ENCODE data around the gene ASPM. TPM values are rescaled to one million over a fixed set of nuclear protein-coding genes. Genes with fewer than 3 reads are reported as not detected.

Gene ASPM
- total RNA-seq, 1 donor from 2014 or later, result 3.9 TPM

DNA sequence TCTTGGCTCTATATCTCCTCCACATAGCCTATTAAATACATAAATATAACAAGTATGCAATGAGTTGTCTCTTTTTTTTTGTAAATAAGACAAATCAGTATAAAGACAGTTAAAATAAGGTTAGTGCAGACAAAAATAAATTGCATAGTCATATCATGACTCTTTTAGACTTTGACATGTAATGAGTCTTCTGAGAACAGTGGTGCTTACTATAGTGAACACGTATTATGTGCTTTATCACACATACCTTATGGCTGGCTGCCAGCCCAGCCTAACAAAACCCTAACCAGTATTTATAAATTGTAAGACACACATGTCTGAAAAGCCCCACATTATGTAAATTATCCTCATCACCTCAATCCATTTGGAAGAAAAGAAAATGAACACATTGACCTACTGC is 50.3 kb downstream of the ASPM start:
- Mint-ChIP-seq H3K36me3 (ENCODE audit: low read depth, unreplicated experiment) (no peaks in the 10 kb centered on the region), H3K27me3 (ENCODE audit: low read depth, unreplicated experiment) (no peaks in the 10 kb centered on the region), H3K4me3 (ENCODE audit: unreplicated experiment) (no peak overlapping the region), H3K27ac (ENCODE audit: unreplicated experiment) (no peak overlapping the region), H3K4me1 (ENCODE audit: low read depth, unreplicated experiment) (no peaks in the 10 kb centered on the region), H3K9me3 (ENCODE audit: unreplicated experiment) (no peaks in the 10 kb centered on the region)
- Histone ChIP-seq H3K9ac (ENCODE audit: low read length) (no peak overlapping the region), H3K27ac (ENCODE audit: low read depth, low read length) (no peak overlapping the region), H3K4me1 (ENCODE audit: insufficient read depth, low read length) (no peaks in the 10 kb centered on the region), H3K9me3 (ENCODE audit: insufficient read depth, low read depth, low read length) (no peaks in the 10 kb centered on the region), H3K27me3 (ENCODE audit: insufficient read depth, low read length) (no peaks in the 10 kb centered on the region), H3K79me2 (ENCODE audit: insufficient read depth, low read length) (no peaks in the 10 kb centered on the region), H4K20me1 (ENCODE audit: insufficient read depth, low read length) (no peaks in the 10 kb centered on the region), H3K4me2 (ENCODE audit: low read length) (no peak overlapping the region), H3K4me3 (ENCODE audit: insufficient read depth, low read depth, low read length) (no peak overlapping the region), H2AFZ (ENCODE audit: low read depth, low read length) (no peak overlapping the region), H3K36me3 (ENCODE audit: insufficient read depth, low read length) (peaks cover 8% of the 10 kb centered on the region)
- no peak for DNase-seq (ENCODE audit: low read depth)
- FAIRE-seq, result no peak
- TF ChIP-seq EZH2 (IDR thresholded peaks at IDR 0.05; ENCODE audit: insufficient read depth, low read length), result no peak

DNA sequence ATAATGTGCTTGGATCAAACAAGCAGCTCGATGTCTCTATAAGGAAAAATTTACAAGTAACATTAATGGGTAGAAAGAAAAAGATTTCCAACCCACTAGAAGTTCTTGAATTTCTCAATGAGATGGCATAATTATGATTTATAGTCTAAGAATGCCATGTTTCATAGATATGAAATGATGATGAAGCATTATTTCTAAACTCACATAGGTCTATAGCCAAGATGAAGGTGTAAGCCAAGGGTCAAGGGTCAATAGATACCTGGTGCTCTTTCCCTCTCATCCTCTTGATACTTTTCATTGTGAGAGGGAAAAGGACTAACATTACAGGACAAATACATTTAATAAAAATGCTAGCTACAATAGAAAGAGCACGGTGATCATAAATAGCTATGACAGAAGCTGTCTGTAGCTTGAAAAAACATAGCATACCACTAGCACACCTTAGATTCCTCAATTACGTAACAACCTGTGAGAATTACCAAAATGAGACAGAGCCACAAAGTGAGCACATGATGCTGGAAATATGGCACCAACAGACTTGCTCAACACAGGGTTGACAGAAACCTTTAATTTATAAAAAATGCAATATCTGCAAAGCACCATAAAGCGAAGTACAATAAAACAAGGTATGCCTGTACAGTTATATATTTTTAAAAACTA is 53.1 kb downstream of the ASPM start:
- Histone ChIP-seq H3K27ac (ENCODE audit: low read depth, low read length) (no peak overlapping the region), H3K4me2 (ENCODE audit: low read length) (no peak overlapping the region), H3K36me3 (ENCODE audit: insufficient read depth, low read length) (peaks cover 16% of the 10 kb centered on the region), H3K4me3 (ENCODE audit: insufficient read depth, low read depth, low read length) (no peak overlapping the region), H3K79me2 (ENCODE audit: insufficient read depth, low read length) (no peaks in the 10 kb centered on the region), H3K9ac (ENCODE audit: low read length) (no peak overlapping the region), H4K20me1 (ENCODE audit: insufficient read depth, low read length) (no peaks in the 10 kb centered on the region), H2AFZ (ENCODE audit: low read depth, low read length) (no peak overlapping the region), H3K4me1 (ENCODE audit: insufficient read depth, low read length) (no peaks in the 10 kb centered on the region), H3K9me3 (ENCODE audit: insufficient read depth, low read depth, low read length) (no peaks in the 10 kb centered on the region), H3K27me3 (ENCODE audit: insufficient read depth, low read length) (no peaks in the 10 kb centered on the region)
- no peak for DNase-seq (ENCODE audit: low read depth)
- no peak for FAIRE-seq
- no peaks in the 10 kb centered on the region for H3K27me3 Mint-ChIP-seq (ENCODE audit: low read depth, unreplicated experiment)
- H3K36me3 Mint-ChIP-seq (ENCODE audit: low read depth, unreplicated experiment), result no peaks in the 10 kb centered on the region
- H3K27ac Mint-ChIP-seq (ENCODE audit: unreplicated experiment), result no peak overlapping the region
- TF ChIP-seq, protein P1, sequence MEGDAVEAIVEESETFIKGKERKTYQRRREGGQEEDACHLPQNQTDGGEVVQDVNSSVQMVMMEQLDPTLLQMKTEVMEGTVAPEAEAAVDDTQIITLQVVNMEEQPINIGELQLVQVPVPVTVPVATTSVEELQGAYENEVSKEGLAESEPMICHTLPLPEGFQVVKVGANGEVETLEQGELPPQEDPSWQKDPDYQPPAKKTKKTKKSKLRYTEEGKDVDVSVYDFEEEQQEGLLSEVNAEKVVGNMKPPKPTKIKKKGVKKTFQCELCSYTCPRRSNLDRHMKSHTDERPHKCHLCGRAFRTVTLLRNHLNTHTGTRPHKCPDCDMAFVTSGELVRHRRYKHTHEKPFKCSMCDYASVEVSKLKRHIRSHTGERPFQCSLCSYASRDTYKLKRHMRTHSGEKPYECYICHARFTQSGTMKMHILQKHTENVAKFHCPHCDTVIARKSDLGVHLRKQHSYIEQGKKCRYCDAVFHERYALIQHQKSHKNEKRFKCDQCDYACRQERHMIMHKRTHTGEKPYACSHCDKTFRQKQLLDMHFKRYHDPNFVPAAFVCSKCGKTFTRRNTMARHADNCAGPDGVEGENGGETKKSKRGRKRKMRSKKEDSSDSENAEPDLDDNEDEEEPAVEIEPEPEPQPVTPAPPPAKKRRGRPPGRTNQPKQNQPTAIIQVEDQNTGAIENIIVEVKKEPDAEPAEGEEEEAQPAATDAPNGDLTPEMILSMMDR (IDR thresholded peaks at IDR 0.05; ENCODE audit: insufficient read depth, low read depth, low read length), result no peak
- TF ChIP-seq EZH2 (IDR thresholded peaks at IDR 0.05; ENCODE audit: insufficient read depth, low read length), result no peak
- no peaks in the 10 kb centered on the region for H3K9me3 Mint-ChIP-seq (ENCODE audit: unreplicated experiment)
- no peak overlapping the region for H3K4me3 Mint-ChIP-seq (ENCODE audit: unreplicated experiment)
- H3K4me1 Mint-ChIP-seq (ENCODE audit: low read depth, unreplicated experiment), result no peaks in the 10 kb centered on the region

DNA sequence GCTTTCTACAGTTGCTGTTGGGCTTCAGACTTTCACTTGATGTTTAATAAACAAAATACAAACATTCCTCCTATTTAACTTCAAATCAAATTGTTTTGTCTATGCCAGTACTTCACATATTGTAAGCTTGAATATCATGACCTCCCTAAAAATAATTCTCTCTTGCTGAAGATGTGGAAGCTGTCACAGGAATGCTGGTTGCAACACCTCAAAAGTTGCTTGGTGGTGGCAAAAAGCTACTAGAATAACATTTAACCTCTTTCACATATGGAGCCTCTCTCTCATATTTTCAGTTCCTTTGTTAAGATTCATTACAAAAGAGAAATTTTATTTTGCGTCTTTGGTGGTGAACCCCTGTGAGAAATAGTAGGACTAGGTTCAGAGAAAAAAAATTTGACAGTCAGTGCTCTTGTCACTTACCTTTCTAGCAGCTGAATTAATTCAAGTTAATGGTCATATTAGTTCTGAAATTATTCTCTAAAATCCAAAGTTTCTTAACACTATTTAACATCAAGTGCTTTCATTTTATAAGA is 53.9 kb downstream of the ASPM start:
- Mint-ChIP-seq H3K36me3 (ENCODE audit: low read depth, unreplicated experiment) (no peaks in the 10 kb centered on the region), H3K4me1 (ENCODE audit: low read depth, unreplicated experiment) (no peaks in the 10 kb centered on the region), H3K4me3 (ENCODE audit: unreplicated experiment) (no peak overlapping the region), H3K27ac (ENCODE audit: unreplicated experiment) (no peak overlapping the region), H3K9me3 (ENCODE audit: unreplicated experiment) (no peaks in the 10 kb centered on the region), H3K27me3 (ENCODE audit: low read depth, unreplicated experiment) (no peaks in the 10 kb centered on the region)
- Histone ChIP-seq H3K9ac (ENCODE audit: low read length) (no peak overlapping the region), H3K9me3 (ENCODE audit: insufficient read depth, low read depth, low read length) (no peaks in the 10 kb centered on the region), H3K4me2 (ENCODE audit: low read length) (no peak overlapping the region), H3K4me1 (ENCODE audit: insufficient read depth, low read length) (no peaks in the 10 kb centered on the region), H3K27me3 (ENCODE audit: insufficient read depth, low read length) (no peaks in the 10 kb centered on the region), H2AFZ (ENCODE audit: low read depth, low read length) (no peak overlapping the region), H3K36me3 (ENCODE audit: insufficient read depth, low read length) (peaks cover 21% of the 10 kb centered on the region), H3K79me2 (ENCODE audit: insufficient read depth, low read length) (no peaks in the 10 kb centered on the region), H3K4me3 (ENCODE audit: insufficient read depth, low read depth, low read length) (no peak overlapping the region), H3K27ac (ENCODE audit: low read depth, low read length) (no peak overlapping the region), H4K20me1 (ENCODE audit: insufficient read depth, low read length) (no peaks in the 10 kb centered on the region)
- TF ChIP-seq EZH2 (IDR thresholded peaks at IDR 0.05; ENCODE audit: insufficient read depth, low read length), result no peak
- DNase-seq (ENCODE audit: low read depth), result no peak
- no peak for FAIRE-seq
